DOHH2 (cell line): ENCODE results near the gene KCTD1.

Experiments
- H3F3A ChIP-seq: fragments of 200-600 bp; sonication (generic), shearing (Covaris generic); 2 replicates; pipeline ENCODE4 v1.6.0; 2016; ENCODE audit warnings: antibody characterized with exemption, mild to moderate bottlenecking; ENCODE audit not compliant: control insufficient read depth, insufficient read depth
- H3K27ac ChIP-seq: fragments of 200-600 bp; sonication (generic); 2 replicates; pipeline ENCODE4 v1.5.1; 2014; ENCODE audit warnings: low read depth, mild to moderate bottlenecking, low read length, moderate library complexity
- H3K27me3 ChIP-seq: fragments of 200-600 bp; sonication (generic); 2 replicates; pipeline ENCODE4 v1.6.1; 2014; ENCODE audit warnings: mild to moderate bottlenecking, low read length, mixed read lengths; ENCODE audit not compliant: control insufficient read depth
- H3K36me3 ChIP-seq: fragments of 200-600 bp; sonication (generic); 2 replicates; pipeline ENCODE4 v1.6.1; 2014; ENCODE audit warnings: mild to moderate bottlenecking, low read length, moderate library complexity, mixed read lengths; ENCODE audit not compliant: control insufficient read depth
- H3K4me1 ChIP-seq: fragments of 200-600 bp; sonication (generic); 2 replicates; pipeline ENCODE4 v1.6.1; 2014; ENCODE audit warnings: mild to moderate bottlenecking, low read length, mixed read lengths; ENCODE audit not compliant: control insufficient read depth
- H3K4me2 ChIP-seq: fragments of 200-600 bp; sonication (generic); 2 replicates; pipeline ENCODE4 v1.6.0; 2014; ENCODE audit warnings: mild to moderate bottlenecking, low read length, moderate library complexity
- H3K4me3 ChIP-seq: fragments of 200-600 bp; sonication (generic); 2 replicates; pipeline ENCODE4 v1.5.1; 2014; ENCODE audit warnings: mild to moderate bottlenecking, low read length, mixed read lengths
- H3K79me2 ChIP-seq: fragments of 200-600 bp; sonication (generic); 2 replicates; pipeline ENCODE4 v1.6.1; 2014; ENCODE audit warnings: mild to moderate bottlenecking, low read length, mixed read lengths; ENCODE audit not compliant: control insufficient read depth
- H3K9me2 ChIP-seq: fragments of 200-600 bp; sonication (generic); replicated peaks from 2 replicates; pipeline ENCODE4 v1.6.1; 2014; ENCODE audit warnings: mild to moderate bottlenecking, low read length, mixed read lengths; ENCODE audit not compliant: control insufficient read depth
- H3K9me3 ChIP-seq: fragments of 200-600 bp; sonication (generic); 2 replicates; pipeline ENCODE4 v1.6.1; 2014; ENCODE audit warnings: antibody characterized with exemption, low read length, mixed read lengths; ENCODE audit not compliant: control insufficient read depth, insufficient read depth
- H4K20me1 ChIP-seq: fragments of 200-600 bp; sonication (generic); 2 replicates; pipeline ENCODE4 v1.6.0; 2014; ENCODE audit warnings: low read depth, mild to moderate bottlenecking, antibody characterized with exemption, low read length, moderate library complexity; ENCODE audit not compliant: control insufficient read depth, insufficient read depth
- CTCF ChIP-seq: fragments of 200-600 bp; sonication (generic); IDR thresholded peaks from one replicate; pipeline ENCODE4 v1.5.1; 2014; ENCODE audit warnings: antibody characterized with exemption, mild to moderate bottlenecking, low read depth, low read length; ENCODE audit not compliant: poor library complexity, severe bottlenecking
- EZH2phosphoT487 ChIP-seq: fragments of 200-600 bp; sonication (generic); IDR thresholded peaks from 2 replicates; pipeline ENCODE4 v1.6.1; 2017; ENCODE audit warnings: borderline replicate concordance, mild to moderate bottlenecking, antibody characterized with exemption, low read length, moderate library complexity, mixed read lengths

The KCTD1 gene

GRCh38 chr18:26436176-26437051, 111.9 kb downstream of the KCTD1 start:
- Histone ChIP-seq H3K4me1 (peaks cover 11% of the 10 kb centered on the region), H3K9me3 (no peaks in the 10 kb centered on the region), H3K27ac (no peak overlapping the region), H3K4me3 (no peak overlapping the region), H3K4me2 (no peak overlapping the region), H3K9me2 (no peaks in the 10 kb centered on the region), H3F3A (no peaks in the 10 kb centered on the region), H3K36me3 (no peaks in the 10 kb centered on the region), H3K27me3 (no peaks in the 10 kb centered on the region), H4K20me1 (no peaks in the 10 kb centered on the region), H3K79me2 (no peaks in the 10 kb centered on the region)
- TF ChIP-seq CTCF (no peak), EZH2phosphoT487 (no peak)

- H3K4me2 ChIP-seq: no peak overlapping the region
- no peaks in the 10 kb centered on the region for H3K79me2 ChIP-seq
Measured at GRCh38 chr18:26435415-26436095, 112.8 kb downstream of the KCTD1 start.

GRCh38 chr18:26434887-26435286, 113.5 kb downstream of the KCTD1 start:
- H3K27ac ChIP-seq: no peak overlapping the region
- H3F3A ChIP-seq: no peaks in the 10 kb centered on the region
- H3K9me2 ChIP-seq: no peaks in the 10 kb centered on the region
- no peaks in the 10 kb centered on the region for H3K36me3 ChIP-seq
- TF ChIP-seq EZH2phosphoT487: no peak
- no peak for TF ChIP-seq CTCF
- no peaks in the 10 kb centered on the region for H3K79me2 ChIP-seq
- no peak overlapping the region for H3K4me2 ChIP-seq
- H3K4me1 ChIP-seq: peaks cover 11% of the 10 kb centered on the region
- H4K20me1 ChIP-seq: no peaks in the 10 kb centered on the region
- H3K9me3 ChIP-seq: no peaks in the 10 kb centered on the region
- no peak overlapping the region for H3K4me3 ChIP-seq
- no peaks in the 10 kb centered on the region for H3K27me3 ChIP-seq

More at GRCh38 chr18:26435415-26436095, 112.8 kb downstream of the KCTD1 start:
- Histone ChIP-seq H4K20me1 (no peaks in the 10 kb centered on the region), H3K36me3 (no peaks in the 10 kb centered on the region), H3K9me2 (no peaks in the 10 kb centered on the region), H3F3A (no peaks in the 10 kb centered on the region), H3K4me3 (no peak overlapping the region), H3K27me3 (no peaks in the 10 kb centered on the region), H3K9me3 (no peaks in the 10 kb centered on the region), H3K4me1 (peaks cover 11% of the 10 kb centered on the region), H3K27ac (no peak overlapping the region)
- TF ChIP-seq CTCF: no peak
- no peak for TF ChIP-seq EZH2phosphoT487
